ENCODE results near the gene NRCAM.

The NRCAM gene

DNA sequence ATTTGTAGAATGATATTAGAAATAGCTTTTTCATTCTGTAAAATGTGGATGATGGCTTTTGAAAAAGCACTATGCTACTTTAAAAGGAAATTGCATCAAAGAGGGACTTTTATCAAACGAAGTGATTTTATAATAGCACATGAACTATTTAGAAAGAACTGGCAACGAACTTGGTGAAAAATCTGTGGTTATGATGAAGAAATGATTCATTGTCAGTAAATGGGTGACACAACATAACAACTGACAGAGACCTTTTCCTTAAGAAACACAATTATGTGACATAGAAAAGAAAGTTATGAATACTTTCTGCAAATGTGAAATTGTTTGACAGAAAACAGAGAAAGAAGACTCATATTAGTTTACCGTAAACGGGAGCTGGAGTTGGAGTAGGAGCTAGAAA is 265.3 kb downstream of the NRCAM start:
- H3K9ac ChIP-seq (ENCODE audit: low read length), result no peak overlapping the region
- H3K4me1 ChIP-seq (ENCODE audit: low read length), result peaks cover 10% of the 10 kb centered on the region
- H3K4me3 ChIP-seq (ENCODE audit: low read length), result no peak overlapping the region
- H3K4me2 ChIP-seq (ENCODE audit: low read length), result no peak overlapping the region
- H3K79me2 ChIP-seq (ENCODE audit: low read length), result no peaks in the 10 kb centered on the region
- no peak overlapping the region for H3K27ac ChIP-seq (ENCODE audit: low read length)
- no peaks in the 10 kb centered on the region for H3K9me3 ChIP-seq (ENCODE audit: insufficient read depth, low read length)
- H3K27me3 ChIP-seq (ENCODE audit: low read depth, low read length), result no peaks in the 10 kb centered on the region
- H4K20me1 ChIP-seq (ENCODE audit: insufficient read depth, low read length), result no peaks in the 10 kb centered on the region
- peaks cover 55% of the 10 kb centered on the region for H3K36me3 ChIP-seq (replicated peaks; ENCODE audit: low read depth, low read length)
- no peak for TF ChIP-seq EZH2phosphoT487 (IDR thresholded peaks at IDR 0.05; ENCODE audit: low read depth)
- TF ChIP-seq, protein P1, sequence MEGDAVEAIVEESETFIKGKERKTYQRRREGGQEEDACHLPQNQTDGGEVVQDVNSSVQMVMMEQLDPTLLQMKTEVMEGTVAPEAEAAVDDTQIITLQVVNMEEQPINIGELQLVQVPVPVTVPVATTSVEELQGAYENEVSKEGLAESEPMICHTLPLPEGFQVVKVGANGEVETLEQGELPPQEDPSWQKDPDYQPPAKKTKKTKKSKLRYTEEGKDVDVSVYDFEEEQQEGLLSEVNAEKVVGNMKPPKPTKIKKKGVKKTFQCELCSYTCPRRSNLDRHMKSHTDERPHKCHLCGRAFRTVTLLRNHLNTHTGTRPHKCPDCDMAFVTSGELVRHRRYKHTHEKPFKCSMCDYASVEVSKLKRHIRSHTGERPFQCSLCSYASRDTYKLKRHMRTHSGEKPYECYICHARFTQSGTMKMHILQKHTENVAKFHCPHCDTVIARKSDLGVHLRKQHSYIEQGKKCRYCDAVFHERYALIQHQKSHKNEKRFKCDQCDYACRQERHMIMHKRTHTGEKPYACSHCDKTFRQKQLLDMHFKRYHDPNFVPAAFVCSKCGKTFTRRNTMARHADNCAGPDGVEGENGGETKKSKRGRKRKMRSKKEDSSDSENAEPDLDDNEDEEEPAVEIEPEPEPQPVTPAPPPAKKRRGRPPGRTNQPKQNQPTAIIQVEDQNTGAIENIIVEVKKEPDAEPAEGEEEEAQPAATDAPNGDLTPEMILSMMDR (IDR thresholded peaks at IDR 0.05; ENCODE audit: low read depth, low read length), result no peak
- no peak overlapping the region for H2AFZ ChIP-seq (ENCODE audit: low read depth, low read length)

DNA sequence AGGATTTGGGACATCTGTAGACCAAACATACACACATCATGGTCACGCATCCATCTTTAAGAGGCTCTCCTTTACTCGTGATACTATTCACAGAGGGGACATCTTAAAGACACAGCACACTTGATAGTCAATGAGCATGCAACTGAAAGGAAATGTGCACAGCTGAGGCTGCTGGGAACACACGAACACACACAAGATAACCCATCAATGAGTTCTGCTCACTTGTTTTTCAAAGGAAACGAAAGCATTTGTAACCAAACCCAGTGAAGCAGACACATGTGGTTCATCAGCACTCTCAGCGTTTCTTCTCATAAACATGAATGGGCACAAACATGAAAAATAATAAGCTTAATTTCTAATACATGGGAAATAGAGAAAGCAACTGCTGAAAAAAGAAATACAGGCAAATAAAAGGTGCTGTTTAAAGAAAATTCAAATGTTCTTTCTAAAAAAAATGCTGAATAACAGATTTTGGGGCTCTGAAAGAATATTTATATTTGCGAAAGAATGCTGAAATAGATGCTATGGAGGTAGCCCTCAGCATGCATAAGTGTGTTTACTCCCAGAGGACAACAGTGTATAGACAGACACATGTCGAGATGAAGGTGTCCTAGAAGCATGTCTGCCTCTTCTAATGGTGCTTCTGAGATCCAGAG is 266.4 kb downstream of the NRCAM start:
- H3K79me2 ChIP-seq (ENCODE audit: low read length), result no peaks in the 10 kb centered on the region
- no peak overlapping the region for H2AFZ ChIP-seq (ENCODE audit: low read depth, low read length)
- no peak overlapping the region for H3K4me3 ChIP-seq (ENCODE audit: low read length)
- TF ChIP-seq EZH2phosphoT487 (IDR thresholded peaks at IDR 0.05; ENCODE audit: low read depth), result no peak
- TF ChIP-seq, protein P1 (IDR thresholded peaks at IDR 0.05; ENCODE audit: low read depth, low read length), result no peak
- H3K9ac ChIP-seq (ENCODE audit: low read length), result no peak overlapping the region
- no peaks in the 10 kb centered on the region for H3K9me3 ChIP-seq (ENCODE audit: insufficient read depth, low read length)
- no peaks in the 10 kb centered on the region for H4K20me1 ChIP-seq (ENCODE audit: insufficient read depth, low read length)
- peaks cover 51% of the 10 kb centered on the region for H3K36me3 ChIP-seq (replicated peaks; ENCODE audit: low read depth, low read length)
- H3K4me2 ChIP-seq (ENCODE audit: low read length), result no peak overlapping the region
- no peaks in the 10 kb centered on the region for H3K27me3 ChIP-seq (ENCODE audit: low read depth, low read length)
- no peak overlapping the region for H3K27ac ChIP-seq (ENCODE audit: low read length)
- peaks cover 7% of the 10 kb centered on the region for H3K4me1 ChIP-seq (ENCODE audit: low read length)

DNA sequence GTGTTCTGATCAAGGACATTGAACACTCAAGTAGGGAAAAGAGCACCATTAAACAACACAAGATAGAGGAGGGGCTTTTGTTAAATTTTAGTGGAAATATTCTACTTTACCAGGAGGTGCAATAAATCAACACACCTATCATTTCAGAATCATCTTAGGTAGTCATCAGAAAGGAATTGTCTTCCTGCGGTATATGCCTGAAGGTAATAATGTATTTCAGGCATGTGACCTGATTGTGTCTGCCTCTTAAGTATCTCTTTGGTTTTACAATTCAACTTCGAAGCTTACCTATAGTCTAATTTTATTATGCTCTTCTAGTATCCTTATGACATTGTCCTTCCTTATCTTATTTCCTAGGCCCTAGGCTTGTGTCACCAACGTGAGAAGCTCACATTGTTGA is 267.5 kb downstream of the NRCAM start:
- no peak overlapping the region for H2AFZ ChIP-seq (ENCODE audit: low read depth, low read length)

More for the DNA sequence above, 267.5 kb downstream of the NRCAM start:
- no peak overlapping the region for H3K4me3 ChIP-seq (ENCODE audit: low read length)
- no peak overlapping the region for H3K27ac ChIP-seq (ENCODE audit: low read length)
- peaks cover 39% of the 10 kb centered on the region for H3K36me3 ChIP-seq (replicated peaks; ENCODE audit: low read depth, low read length)
- H3K27me3 ChIP-seq (ENCODE audit: low read depth, low read length), result no peaks in the 10 kb centered on the region
- no peaks in the 10 kb centered on the region for H3K79me2 ChIP-seq (ENCODE audit: low read length)
- no peaks in the 10 kb centered on the region for H3K9me3 ChIP-seq (ENCODE audit: insufficient read depth, low read length)
- H4K20me1 ChIP-seq (ENCODE audit: insufficient read depth, low read length), result no peaks in the 10 kb centered on the region
- no peak overlapping the region for H3K4me2 ChIP-seq (ENCODE audit: low read length)
- no peaks in the 10 kb centered on the region for H3K4me1 ChIP-seq (ENCODE audit: low read length)
- no peak overlapping the region for H3K9ac ChIP-seq (ENCODE audit: low read length)
- no peak for TF ChIP-seq EZH2phosphoT487 (IDR thresholded peaks at IDR 0.05; ENCODE audit: low read depth)
- TF ChIP-seq, protein P1 (IDR thresholded peaks at IDR 0.05; ENCODE audit: low read depth, low read length), result no peak

Measured in OCI-LY3 (cell line).